GM12874 (cell line): ENCODE results near the gene TROAP.

ENCODE experiments used
- TF ChIP-seq, protein P1 (sequence below): IDR thresholded peaks from 2 replicates; pipeline ENCODE4 v1.5.1; 2011; ENCODE audit warnings: low read depth, mild to moderate bottlenecking, control low read depth, low read length, moderate library complexity; ENCODE audit not compliant: insufficient read depth

The TROAP gene

DNA sequence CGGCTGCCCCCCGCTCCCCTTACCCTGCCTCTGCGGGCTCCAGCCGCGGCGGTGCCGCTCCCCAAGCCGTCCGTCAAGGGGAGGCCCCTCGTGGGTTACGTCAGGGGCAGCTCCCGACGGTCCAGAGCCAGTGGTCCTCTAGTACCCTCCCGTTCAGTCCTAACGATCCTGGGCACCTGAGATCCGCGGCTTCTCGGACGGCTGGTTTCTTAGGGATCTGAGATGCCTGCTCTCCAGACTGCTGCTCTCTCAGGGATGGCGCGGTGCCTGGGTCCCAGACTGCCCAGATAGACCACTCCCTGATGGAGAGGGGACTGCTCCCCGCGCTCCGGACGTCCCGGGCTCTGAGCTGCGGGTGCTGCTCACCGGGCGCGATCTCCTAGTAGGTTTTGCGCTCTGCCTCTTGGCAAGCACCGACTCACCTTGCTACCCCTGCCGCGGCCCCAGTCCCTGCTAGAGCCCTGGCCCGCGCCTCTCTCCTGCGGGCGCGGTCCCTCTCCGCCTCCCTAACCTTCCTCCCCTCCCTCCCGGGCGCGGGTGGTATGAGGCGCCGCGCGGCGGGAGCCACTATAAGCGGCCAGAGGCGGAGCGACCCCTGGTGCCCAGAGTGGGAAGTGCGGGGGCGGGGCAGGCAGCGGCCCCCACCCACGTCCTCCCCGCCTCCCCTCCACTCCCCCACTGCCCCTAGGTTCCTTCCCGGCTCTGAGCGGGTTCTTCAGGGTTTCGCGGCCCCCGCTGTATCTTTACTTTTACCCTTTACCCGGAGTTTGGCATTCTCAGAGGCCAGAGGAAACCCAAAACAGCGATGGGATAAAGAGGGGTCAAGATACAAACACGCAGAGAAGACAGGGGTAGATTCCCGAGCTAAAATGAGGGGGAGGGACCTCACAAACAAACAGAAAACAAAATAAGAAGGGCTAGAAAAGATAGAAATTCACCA, 13.9 kb downstream of the TROAP start, which contains the start of gene C1QL4:
Gene C1QL4, minus strand, starts transcription at position 544 of the 940 bp plus-strand sequence. CDS start 711 bp downstream, outside the sequence.
- TF ChIP-seq, protein P1, sequence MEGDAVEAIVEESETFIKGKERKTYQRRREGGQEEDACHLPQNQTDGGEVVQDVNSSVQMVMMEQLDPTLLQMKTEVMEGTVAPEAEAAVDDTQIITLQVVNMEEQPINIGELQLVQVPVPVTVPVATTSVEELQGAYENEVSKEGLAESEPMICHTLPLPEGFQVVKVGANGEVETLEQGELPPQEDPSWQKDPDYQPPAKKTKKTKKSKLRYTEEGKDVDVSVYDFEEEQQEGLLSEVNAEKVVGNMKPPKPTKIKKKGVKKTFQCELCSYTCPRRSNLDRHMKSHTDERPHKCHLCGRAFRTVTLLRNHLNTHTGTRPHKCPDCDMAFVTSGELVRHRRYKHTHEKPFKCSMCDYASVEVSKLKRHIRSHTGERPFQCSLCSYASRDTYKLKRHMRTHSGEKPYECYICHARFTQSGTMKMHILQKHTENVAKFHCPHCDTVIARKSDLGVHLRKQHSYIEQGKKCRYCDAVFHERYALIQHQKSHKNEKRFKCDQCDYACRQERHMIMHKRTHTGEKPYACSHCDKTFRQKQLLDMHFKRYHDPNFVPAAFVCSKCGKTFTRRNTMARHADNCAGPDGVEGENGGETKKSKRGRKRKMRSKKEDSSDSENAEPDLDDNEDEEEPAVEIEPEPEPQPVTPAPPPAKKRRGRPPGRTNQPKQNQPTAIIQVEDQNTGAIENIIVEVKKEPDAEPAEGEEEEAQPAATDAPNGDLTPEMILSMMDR, result peak; percentile 97

DNA sequence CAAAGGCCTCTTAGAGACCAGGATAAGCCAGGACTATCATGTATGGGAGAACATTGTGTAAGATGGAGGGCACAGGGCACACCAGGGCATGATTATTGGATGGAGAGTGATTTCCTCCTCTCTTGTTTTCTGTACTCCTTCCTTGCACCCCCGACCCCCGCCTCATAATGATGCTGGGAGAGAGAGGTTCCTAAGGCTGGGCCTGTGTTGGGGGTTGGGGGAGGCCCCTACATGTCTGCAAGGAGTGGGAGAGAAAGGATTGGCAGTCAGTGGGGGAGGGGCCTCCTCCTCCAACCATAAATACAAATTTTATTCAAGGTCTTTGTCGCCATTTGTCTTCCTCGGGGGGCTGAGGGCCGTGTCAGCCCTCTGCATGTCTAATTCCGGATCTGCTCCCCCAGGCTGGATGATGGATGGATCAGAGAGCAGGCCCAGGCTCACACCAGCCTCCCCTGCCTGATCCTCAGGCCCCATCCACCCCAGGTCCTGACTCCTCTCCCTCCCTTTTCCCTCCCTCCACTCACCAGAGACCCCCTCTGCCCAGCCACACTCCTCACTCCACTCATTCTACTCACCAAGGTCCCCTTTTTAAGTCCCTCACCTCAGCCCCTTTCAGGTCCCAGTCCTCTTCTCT, 15.9 kb downstream of the TROAP start:
- TF ChIP-seq, protein P1, result no peak

DNA sequence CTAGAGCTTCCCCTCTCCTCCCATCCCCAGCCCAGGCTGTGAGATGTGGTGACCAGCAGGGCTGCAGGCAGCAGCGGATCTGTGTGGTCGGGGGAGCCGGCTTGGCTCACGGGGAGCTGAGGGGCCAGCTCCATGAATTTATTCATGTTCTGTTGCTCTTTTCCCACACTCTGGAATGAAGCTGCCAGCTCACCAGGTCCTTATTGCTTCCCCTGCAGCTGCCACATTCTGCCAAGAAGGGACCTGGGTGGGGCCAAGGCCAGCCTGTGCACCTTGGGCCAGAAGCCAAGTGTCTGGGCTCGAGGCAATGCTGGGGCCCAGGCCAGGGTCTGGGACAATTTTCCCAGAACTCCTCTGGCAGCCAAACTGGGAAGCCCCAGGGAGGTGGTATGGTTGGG, 16.4 kb downstream of the TROAP start:
- TF ChIP-seq, protein P1, result no peak

DNA sequence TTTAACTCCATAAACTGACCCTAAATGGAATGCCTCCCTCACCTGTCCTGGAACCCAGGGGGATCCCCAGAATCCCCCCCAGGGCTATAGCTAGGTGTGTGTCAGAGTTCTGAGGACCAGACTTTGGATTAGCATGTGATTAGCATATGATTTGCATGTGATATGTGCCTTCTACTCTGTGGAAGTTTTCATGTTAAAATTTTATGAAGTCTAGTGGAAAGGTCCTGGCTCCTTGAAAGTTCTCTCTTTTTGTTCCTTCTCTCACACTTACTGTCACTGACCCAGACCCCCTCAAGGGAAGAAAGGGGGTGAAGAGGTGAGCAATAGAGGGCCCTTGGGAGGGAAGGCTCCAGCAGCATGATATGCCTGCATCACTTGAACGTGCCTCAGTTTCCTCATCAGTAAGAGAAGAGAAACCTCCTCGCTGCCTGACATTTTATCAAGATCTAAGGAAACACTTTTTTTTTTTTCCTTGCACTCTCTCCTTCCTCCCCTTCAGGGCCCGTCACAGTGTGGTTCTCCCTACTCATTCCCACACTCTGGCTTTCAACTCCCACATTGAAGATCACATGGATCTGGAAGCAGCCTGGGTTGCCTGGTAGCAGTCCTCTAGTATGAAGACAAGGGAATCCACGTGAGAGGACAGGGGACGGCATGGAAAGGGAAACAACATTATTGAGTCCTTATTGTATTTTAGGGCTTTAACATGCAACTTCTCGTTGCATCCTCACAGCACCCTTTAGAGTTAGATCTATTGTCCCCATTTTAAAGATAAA, 17.2 kb downstream of the TROAP start:
- TF ChIP-seq, protein P1, result no peak

DNA sequence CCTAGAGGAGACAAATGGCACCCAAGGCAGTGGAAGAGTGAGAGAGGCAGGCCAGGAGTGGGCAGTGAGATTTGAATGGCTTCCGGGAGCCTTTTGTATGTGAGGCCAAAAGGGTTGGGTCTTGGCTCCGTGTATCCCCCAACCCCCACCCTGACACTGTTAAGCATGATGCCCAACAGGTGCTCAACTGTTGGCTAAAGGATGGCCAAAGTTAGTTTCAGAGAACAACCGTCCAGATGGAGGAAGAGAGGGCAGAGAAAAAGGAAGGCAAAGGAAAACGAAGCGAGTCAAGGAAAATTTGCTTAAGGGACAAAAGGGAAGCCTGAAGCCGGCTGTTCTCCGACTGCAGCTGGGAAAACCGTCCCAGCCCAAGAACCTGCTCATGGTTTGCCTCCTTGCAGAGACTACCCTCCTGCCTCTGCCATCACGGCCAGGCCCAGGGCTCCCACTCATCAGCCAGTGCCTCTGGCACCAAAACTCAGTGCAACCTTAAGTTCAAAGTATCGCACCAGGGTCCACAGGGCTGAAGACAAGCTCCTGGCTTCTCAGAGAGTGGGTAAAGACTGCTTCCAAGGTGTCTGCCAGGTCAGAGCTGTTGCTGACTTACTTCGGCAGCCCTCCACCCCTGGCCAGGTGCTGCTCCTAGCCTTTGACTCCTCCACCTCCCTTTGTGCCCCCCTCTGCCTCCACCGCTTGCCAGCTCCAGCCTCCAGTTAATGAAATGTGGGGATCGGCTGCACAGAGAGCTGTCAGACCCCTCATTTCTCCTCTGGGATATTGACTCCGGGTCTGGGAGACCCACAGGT, 18.1 kb downstream of the TROAP start:
- TF ChIP-seq, protein P1, result no peak

DNA sequence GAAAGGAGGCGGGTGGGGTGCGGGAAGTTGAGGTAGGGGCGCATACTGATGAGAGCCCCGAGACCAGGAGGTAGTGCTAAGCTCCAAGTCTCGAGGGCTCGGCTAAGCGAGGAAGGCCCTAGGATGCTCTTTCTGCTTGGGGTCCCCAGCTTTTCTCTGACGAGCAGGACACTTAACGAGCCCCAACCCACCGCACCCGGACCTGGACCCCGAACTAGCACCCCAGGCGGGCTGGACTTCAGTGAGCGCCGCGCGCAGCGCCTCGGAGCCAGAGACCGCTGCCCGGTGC, 18.7 kb downstream of the TROAP start:
- TF ChIP-seq, protein P1, result no peak
